Nephron progenitor cell (in vitro differentiated cells): ENCODE data around the gene IL1RL2.

Experiments used
- DNase-seq: peaks from one replicate; pipeline ENCODE4 v3.0.0; 2021
- H3K27ac Mint-ChIP-seq: 2 replicates; pipeline ENCODE4 v1.8.0; 2021; ENCODE audit warnings: mild to moderate bottlenecking, moderate library complexity, mixed read lengths
- H3K27me3 Mint-ChIP-seq: 2 replicates; pipeline ENCODE4 v1.8.0; 2021; ENCODE audit warnings: mild to moderate bottlenecking, low read depth, mixed read lengths; ENCODE audit not compliant: poor library complexity
- H3K36me3 Mint-ChIP-seq: 2 replicates; pipeline ENCODE4 v1.8.0; 2021; ENCODE audit warnings: low read depth, mixed read lengths
- H3K4me1 Mint-ChIP-seq: 2 replicates; pipeline ENCODE4 v1.8.0; 2021; ENCODE audit warnings: mixed read lengths
- H3K4me3 Mint-ChIP-seq: 2 replicates; pipeline ENCODE4 v1.8.0; 2021; ENCODE audit warnings: mild to moderate bottlenecking, moderate library complexity, mixed read lengths
- H3K9me3 Mint-ChIP-seq: 2 replicates; pipeline ENCODE4 v1.8.0; 2021; ENCODE audit warnings: mild to moderate bottlenecking, moderate library complexity, mixed read lengths
- TF ChIP-seq, protein P1 (sequence below): fragments of 200-600 bp; sonication (generic); IDR thresholded peaks from 2 replicates; pipeline ENCODE4 v1.5.0; 2021; ENCODE audit warnings: antibody characterized with exemption

Gene IL1RL2

DNA sequence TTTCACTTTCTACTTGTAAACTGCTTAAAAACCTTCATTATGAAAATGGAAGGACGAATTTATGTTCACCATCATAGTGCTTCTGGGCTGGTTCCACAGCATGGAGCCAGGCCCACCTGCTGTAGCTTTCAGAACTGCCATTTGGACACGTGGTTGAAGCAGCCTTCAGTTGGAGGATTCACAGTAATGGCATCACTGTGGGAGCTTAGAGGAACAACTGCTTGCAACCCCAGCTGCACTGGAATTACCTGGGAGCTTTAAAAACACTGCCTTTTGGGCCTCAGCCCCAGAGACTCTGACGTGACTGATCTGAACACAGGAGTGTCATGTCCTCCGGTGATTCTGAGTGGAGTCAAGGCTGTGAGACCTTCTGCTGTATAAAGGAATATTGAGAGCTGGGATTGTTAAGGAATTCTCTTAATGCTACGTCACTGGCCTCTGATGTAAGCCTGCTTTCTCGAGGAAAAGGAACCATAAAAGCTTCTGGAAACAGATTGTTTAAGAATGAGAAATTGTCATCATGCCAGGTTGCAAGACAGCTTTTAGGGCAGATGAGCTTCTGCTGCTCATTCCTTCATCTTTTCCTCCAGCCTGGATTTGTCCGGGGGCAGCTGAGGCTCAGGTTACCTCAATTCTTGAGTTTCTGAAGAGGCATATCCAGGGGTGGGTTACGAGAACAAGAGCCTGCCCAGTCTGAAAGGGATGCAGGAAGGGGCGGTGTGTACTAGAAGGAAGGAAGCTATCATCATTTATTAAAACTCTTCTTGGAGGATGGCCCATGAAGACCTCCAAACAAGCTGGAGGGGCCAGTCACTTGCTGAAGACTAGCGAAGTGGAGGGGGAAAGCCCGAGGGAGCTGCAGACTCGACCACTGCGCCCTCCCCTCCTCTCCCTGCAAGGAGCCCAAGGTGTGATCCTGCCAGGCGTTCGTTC is 45.5 kb upstream of the IL1RL2 start:
- no peak for DNase-seq

GRCh38 chr2:102141970-102142828 is 44.6 kb upstream of the IL1RL2 start, which contains the start of gene IL1R1:
IL1R1 (plus strand) TSS chr2:102142746; CDS start chr2:102157725, 14,979 bp downstream.
- peak within 1 kb of the TSS; percentile 84 for H3K4me3 Mint-ChIP-seq
- TF ChIP-seq, protein P1, sequence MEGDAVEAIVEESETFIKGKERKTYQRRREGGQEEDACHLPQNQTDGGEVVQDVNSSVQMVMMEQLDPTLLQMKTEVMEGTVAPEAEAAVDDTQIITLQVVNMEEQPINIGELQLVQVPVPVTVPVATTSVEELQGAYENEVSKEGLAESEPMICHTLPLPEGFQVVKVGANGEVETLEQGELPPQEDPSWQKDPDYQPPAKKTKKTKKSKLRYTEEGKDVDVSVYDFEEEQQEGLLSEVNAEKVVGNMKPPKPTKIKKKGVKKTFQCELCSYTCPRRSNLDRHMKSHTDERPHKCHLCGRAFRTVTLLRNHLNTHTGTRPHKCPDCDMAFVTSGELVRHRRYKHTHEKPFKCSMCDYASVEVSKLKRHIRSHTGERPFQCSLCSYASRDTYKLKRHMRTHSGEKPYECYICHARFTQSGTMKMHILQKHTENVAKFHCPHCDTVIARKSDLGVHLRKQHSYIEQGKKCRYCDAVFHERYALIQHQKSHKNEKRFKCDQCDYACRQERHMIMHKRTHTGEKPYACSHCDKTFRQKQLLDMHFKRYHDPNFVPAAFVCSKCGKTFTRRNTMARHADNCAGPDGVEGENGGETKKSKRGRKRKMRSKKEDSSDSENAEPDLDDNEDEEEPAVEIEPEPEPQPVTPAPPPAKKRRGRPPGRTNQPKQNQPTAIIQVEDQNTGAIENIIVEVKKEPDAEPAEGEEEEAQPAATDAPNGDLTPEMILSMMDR: no peak
- H3K27me3 Mint-ChIP-seq: peaks cover 20% of the 10 kb centered on the region
- peaks cover 42% of the 10 kb centered on the region for H3K9me3 Mint-ChIP-seq
- H3K4me1 Mint-ChIP-seq: peaks cover 27% of the 10 kb centered on the region
- H3K27ac Mint-ChIP-seq: no peak within 1 kb of the TSS
- peaks cover 29% of the 10 kb centered on the region for H3K36me3 Mint-ChIP-seq
- peak; percentile 79 for DNase-seq

More for the DNA sequence above, 45.5 kb upstream of the IL1RL2 start:
- H3K9me3 Mint-ChIP-seq: peaks cover 33% of the 10 kb centered on the region
- peaks cover 27% of the 10 kb centered on the region for H3K4me1 Mint-ChIP-seq
- H3K36me3 Mint-ChIP-seq: peaks cover 20% of the 10 kb centered on the region
- peak overlapping the region; percentile 84 for H3K4me3 Mint-ChIP-seq
- TF ChIP-seq, protein P1: no peak
- H3K27ac Mint-ChIP-seq: no peak overlapping the region
- peaks cover 20% of the 10 kb centered on the region for H3K27me3 Mint-ChIP-seq

GRCh38 chr2:102142829-102143449 is 43.9 kb upstream of the IL1RL2 start:
- no peak overlapping the region for H3K27ac Mint-ChIP-seq
- H3K4me3 Mint-ChIP-seq: peak overlapping the region; percentile 81
- no peak for DNase-seq
- H3K36me3 Mint-ChIP-seq: peaks cover 31% of the 10 kb centered on the region
- peaks cover 27% of the 10 kb centered on the region for H3K4me1 Mint-ChIP-seq
- peaks cover 20% of the 10 kb centered on the region for H3K27me3 Mint-ChIP-seq
- peaks cover 50% of the 10 kb centered on the region for H3K9me3 Mint-ChIP-seq
- TF ChIP-seq, protein P1: no peak

GRCh38 chr2:102143450-102143985 is 43.3 kb upstream of the IL1RL2 start:
- H3K27ac Mint-ChIP-seq: no peak overlapping the region
- H3K27me3 Mint-ChIP-seq: peaks cover 20% of the 10 kb centered on the region

GRCh38 chr2:102144128-102144527 is 42.7 kb upstream of the IL1RL2 start:
- DNase-seq: no peak
- Mint-ChIP-seq H3K4me1 (peaks cover 27% of the 10 kb centered on the region), H3K9me3 (peaks cover 62% of the 10 kb centered on the region), H3K36me3 (peaks cover 43% of the 10 kb centered on the region), H3K27me3 (peaks cover 20% of the 10 kb centered on the region), H3K4me3 (no peak overlapping the region), H3K27ac (no peak overlapping the region)
- TF ChIP-seq, protein P1: no peak

More at GRCh38 chr2:102143450-102143985, 43.3 kb upstream of the IL1RL2 start:
- peaks cover 56% of the 10 kb centered on the region for H3K9me3 Mint-ChIP-seq
- H3K4me1 Mint-ChIP-seq: peaks cover 27% of the 10 kb centered on the region
- peak overlapping the region; percentile 81 for H3K4me3 Mint-ChIP-seq
- TF ChIP-seq, protein P1: no peak
- peaks cover 37% of the 10 kb centered on the region for H3K36me3 Mint-ChIP-seq
- no peak for DNase-seq
